ENCODE measurements around the gene ENKD1. TPM values are rescaled to one million over a fixed set of nuclear protein-coding genes. Genes with fewer than 3 reads are reported as not detected.
A peak's percentile ranks its signal among the peaks of the same experiment; 100 is the strongest.

The ENKD1 gene
- total and polyA plus RNA-seq, 2 of the 13 experiments (the other 11 are each of a cell fraction or from before 2014, with no cell fraction given), result 10.8 to 20.8 TPM

DNA sequence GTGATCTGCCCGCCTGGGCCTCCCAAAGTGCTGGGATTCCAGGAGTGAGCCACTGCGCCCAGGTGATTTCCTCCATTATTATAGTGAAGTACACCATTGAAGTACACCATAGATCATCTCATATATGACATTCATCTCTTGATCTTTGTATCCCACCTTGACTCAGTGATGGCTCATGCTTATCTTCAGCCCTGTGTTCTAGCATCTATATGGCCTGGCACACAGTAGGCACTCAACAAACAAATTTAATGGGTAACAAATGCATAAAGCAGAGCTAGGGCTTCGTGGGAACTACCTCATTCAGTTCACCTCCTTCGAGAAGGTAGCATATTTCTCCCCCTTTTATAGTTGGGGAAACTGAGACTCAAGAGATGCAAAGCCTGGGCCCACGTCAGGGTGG lies 952 bp downstream of the ENKD1 start:
- peak overlapping the region; percentile 67 for H3K27ac ChIP-seq (ENCODE audit: extremely low read length, insufficient read depth, low read length)
- ChIA-PET CTCF (ENCODE audit: low intra/inter-chr PET ratio, low total read pairs) (interaction anchor here (4.2 kb wide), 1 partner anchor 144 kb away, joined by 118 read pairs; no protein-coding TSS in a partner anchor), POLR2A (interaction anchor here (1.5 to 3.8 kb wide), 8 partner anchors 14 to 184 kb away, joined by 4 to 28 read pairs (median 5); partner anchors contain the start of genes ATP6V0D1, CTCF, RANBP10 and RIPOR1)
- no peak overlapping the region for H2AFZ ChIP-seq (ENCODE audit: low read length)
- H3K79me2 ChIP-seq (ENCODE audit: insufficient read depth, low read length), result no peaks in the 10 kb centered on the region
- H3K27me3 ChIP-seq (ENCODE audit: control insufficient read depth in 1 of 2, insufficient read depth in 2 of 2, low read length in 2 of 2), result no peaks in the 10 kb centered on the region; a peak in 1 of 5 replicates
- no peaks in the 10 kb centered on the region for H4K20me1 ChIP-seq (ENCODE audit: insufficient read depth, low read length)
- peaks cover 38% of the 10 kb centered on the region for H3K4me1 ChIP-seq (ENCODE audit: insufficient read depth, low read length)
- intact Hi-C loops (cut with micrococcal nuclease; ENCODE audit: unreplicated experiment) (no loop called here), in situ Hi-C loops (cut with HindIII; ENCODE audit: extremely low pct_ligation_motif_present, low pct_unique_long_range_greater_than_20kb) (loop anchor here (5.0 to 10.0 kb wide), 2 partner anchors 142 to 269 kb away; partner anchors contain the start of genes CTRL, PSMB10, RANBP10 and TSNAXIP1)
- H3K4me2 ChIP-seq (ENCODE audit: low read depth, low read length), result peak overlapping the region; percentile 98
- ATAC-seq (no peak), DNase-seq (ENCODE audit: low spot score) (no peak), FAIRE-seq (no peak)
- no peaks in the 10 kb centered on the region for H3K9me3 ChIP-seq (ENCODE audit: low read length)
- peaks cover 0 to 3% of the 10 kb centered on the region in 2 experiments; a peak in 1 of 5 replicates for H3K36me3 ChIP-seq (replicated peaks in 1 of 2; ENCODE audit: control insufficient read depth in 1 of 2, insufficient read depth in 2 of 2, low read length in 2 of 2)
- H3K9ac ChIP-seq (ENCODE audit: insufficient read depth, low read depth, low read length), result peak overlapping the region; percentile 76
- WGBS (ENCODE audit: low lambda C conversion rate), result 54% methylated on average over 5 of the region's 5 CpGs
- H3K4me3 ChIP-seq (replicated peaks in 1 of 3; ENCODE audit: insufficient read depth in 1 of 3, low read depth in 2 of 3, low read length in 3 of 3), result peak overlapping the region; percentile 77 to 96 (median 88); a peak in 5 of 6 replicates
- TSS peak; percentile 62 for BruUV-seq (replicated peaks)
- TF ChIP-seq, protein P1, sequence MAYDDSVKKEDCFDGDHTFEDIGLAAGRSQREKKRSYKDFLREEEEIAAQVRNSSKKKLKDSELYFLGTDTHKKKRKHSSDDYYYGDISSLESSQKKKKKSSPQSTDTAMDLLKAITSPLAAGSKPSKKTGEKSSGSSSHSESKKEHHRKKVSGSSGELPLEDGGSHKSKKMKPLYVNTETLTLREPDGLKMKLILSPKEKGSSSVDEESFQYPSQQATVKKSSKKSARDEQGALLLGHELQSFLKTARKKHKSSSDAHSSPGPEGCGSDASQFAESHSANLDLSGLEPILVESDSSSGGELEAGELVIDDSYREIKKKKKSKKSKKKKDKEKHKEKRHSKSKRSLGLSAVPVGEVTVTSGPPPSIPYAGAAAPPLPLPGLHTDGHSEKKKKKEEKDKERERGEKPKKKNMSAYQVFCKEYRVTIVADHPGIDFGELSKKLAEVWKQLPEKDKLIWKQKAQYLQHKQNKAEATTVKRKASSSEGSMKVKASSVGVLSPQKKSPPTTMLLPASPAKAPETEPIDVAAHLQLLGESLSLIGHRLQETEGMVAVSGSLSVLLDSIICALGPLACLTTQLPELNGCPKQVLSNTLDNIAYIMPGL (CRISPR knock-in tag; IDR thresholded peaks at IDR 0.05; ENCODE audit: borderline replicate concordance in 1 of 2, low read depth in 1 of 2), result no peak
- TF ChIP-seq HNF4G (IDR thresholded peaks at IDR 0.05; ENCODE audit: borderline replicate concordance, low read depth, low read length), result no peak
- TF ChIP-seq HNF4G (CRISPR knock-in tag; IDR thresholded peaks at IDR 0.05; ENCODE audit: borderline replicate concordance, low read depth), result no peak
- no peak for TF ChIP-seq JUNB (CRISPR knock-in tag; IDR thresholded peaks at IDR 0.05; ENCODE audit: borderline replicate concordance)
- 0 out of 2 replicates have a peak, but pooled peaks have one; percentile 10 for TF ChIP-seq ZNF782 (CRISPR knock-in tag; IDR thresholded peaks at IDR 0.05; ENCODE audit: borderline replicate concordance)
- TF ChIP-seq ZNF136 (CRISPR knock-in tag; IDR thresholded peaks at IDR 0.05; ENCODE audit: low read depth), result no peak
- TF ChIP-seq ZC3H13 (CRISPR knock-in tag; IDR thresholded peaks at IDR 0.05), result peak; percentile 8; the same call in 1 of the 2 replicates
- TF ChIP-seq ELF3 (CRISPR knock-in tag; IDR thresholded peaks at IDR 0.05), result no peak
- no peak for TF ChIP-seq ARID2 (CRISPR knock-in tag; IDR thresholded peaks at IDR 0.05; ENCODE audit: borderline replicate concordance)
- TF ChIP-seq, protein P2, sequence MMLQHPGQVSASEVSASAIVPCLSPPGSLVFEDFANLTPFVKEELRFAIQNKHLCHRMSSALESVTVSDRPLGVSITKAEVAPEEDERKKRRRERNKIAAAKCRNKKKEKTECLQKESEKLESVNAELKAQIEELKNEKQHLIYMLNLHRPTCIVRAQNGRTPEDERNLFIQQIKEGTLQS (CRISPR knock-in tag; IDR thresholded peaks at IDR 0.05), result no peak
- TF ChIP-seq, protein P3, sequence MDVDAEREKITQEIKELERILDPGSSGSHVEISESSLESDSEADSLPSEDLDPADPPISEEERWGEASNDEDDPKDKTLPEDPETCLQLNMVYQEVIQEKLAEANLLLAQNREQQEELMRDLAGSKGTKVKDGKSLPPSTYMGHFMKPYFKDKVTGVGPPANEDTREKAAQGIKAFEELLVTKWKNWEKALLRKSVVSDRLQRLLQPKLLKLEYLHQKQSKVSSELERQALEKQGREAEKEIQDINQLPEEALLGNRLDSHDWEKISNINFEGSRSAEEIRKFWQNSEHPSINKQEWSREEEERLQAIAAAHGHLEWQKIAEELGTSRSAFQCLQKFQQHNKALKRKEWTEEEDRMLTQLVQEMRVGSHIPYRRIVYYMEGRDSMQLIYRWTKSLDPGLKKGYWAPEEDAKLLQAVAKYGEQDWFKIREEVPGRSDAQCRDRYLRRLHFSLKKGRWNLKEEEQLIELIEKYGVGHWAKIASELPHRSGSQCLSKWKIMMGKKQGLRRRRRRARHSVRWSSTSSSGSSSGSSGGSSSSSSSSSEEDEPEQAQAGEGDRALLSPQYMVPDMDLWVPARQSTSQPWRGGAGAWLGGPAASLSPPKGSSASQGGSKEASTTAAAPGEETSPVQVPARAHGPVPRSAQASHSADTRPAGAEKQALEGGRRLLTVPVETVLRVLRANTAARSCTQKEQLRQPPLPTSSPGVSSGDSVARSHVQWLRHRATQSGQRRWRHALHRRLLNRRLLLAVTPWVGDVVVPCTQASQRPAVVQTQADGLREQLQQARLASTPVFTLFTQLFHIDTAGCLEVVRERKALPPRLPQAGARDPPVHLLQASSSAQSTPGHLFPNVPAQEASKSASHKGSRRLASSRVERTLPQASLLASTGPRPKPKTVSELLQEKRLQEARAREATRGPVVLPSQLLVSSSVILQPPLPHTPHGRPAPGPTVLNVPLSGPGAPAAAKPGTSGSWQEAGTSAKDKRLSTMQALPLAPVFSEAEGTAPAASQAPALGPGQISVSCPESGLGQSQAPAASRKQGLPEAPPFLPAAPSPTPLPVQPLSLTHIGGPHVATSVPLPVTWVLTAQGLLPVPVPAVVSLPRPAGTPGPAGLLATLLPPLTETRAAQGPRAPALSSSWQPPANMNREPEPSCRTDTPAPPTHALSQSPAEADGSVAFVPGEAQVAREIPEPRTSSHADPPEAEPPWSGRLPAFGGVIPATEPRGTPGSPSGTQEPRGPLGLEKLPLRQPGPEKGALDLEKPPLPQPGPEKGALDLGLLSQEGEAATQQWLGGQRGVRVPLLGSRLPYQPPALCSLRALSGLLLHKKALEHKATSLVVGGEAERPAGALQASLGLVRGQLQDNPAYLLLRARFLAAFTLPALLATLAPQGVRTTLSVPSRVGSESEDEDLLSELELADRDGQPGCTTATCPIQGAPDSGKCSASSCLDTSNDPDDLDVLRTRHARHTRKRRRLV (CRISPR knock-in tag; IDR thresholded peaks at IDR 0.05), result no peak
- no peak for TF ChIP-seq NFRKB (IDR thresholded peaks at IDR 0.05)
- no peak for TF ChIP-seq ELF1 (CRISPR knock-in tag; IDR thresholded peaks at IDR 0.05)

Data from HepG2 (cell line).